ENCODE measurements around the gene TPRN. TPM values are rescaled to one million over a fixed set of nuclear protein-coding genes. Genes with fewer than 3 reads are reported as not detected.

Gene TPRN
- total and polyA plus RNA-seq, 4 donors, result 6.7 to 30.8 (median 17.0) TPM

- peaks cover 39% of the 10 kb centered on the region for H3K36me3 ChIP-seq (ENCODE audit: control insufficient read depth, insufficient read depth, low read length)
- H3K27ac ChIP-seq (ENCODE audit: low read depth, low read length), result no peak overlapping the region
- peaks cover 32% of the 10 kb centered on the region for H3K4me1 ChIP-seq (ENCODE audit: control insufficient read depth, insufficient read depth, low read length)
- 92% methylated on average over 6 of the region's 7 CpGs for WGBS (ENCODE audit: insufficient coverage)
- no peaks in the 10 kb centered on the region for H3K27me3 ChIP-seq (ENCODE audit: control insufficient read depth, insufficient read depth, low read length)
- no peak for DNase-seq (ENCODE audit: low read depth in 4 of 6, low spot score in 6 of 6)
- H3K4me3 ChIP-seq (ENCODE audit: low read depth, low read length), result no peak overlapping the region
- H3K9me3 ChIP-seq (ENCODE audit: control insufficient read depth, insufficient read depth, low read length), result no peaks in the 10 kb centered on the region
Measured at GRCh38 chr9:137206602-137207001, 6.1 kb upstream of the TPRN start.

GRCh38 chr9:137205126-137206069, 4.9 kb upstream of the TPRN start, which contains the start of the genes NDOR1 and TMEM203:
Gene NDOR1 (plus strand): TSS chr9:137205700. CDS start chr9:137205778, 78 bp downstream.
Gene TMEM203 (minus strand): TSS chr9:137205648. CDS start chr9:137205414, 234 bp downstream.
- H3K9me3 ChIP-seq (ENCODE audit: control insufficient read depth, insufficient read depth, low read length), result no peaks in the 10 kb centered on the region
- no peaks in the 10 kb centered on the region for H3K27me3 ChIP-seq (ENCODE audit: control insufficient read depth, insufficient read depth, low read length)
- H3K27ac ChIP-seq (ENCODE audit: low read depth, low read length), result no peak within 1 kb of the TSS
- H3K36me3 ChIP-seq (ENCODE audit: control insufficient read depth, insufficient read depth, low read length), result peaks cover 32% of the 10 kb centered on the region
- H3K4me1 ChIP-seq (ENCODE audit: control insufficient read depth, insufficient read depth, low read length), result peaks cover 40% of the 10 kb centered on the region
- WGBS (ENCODE audit: insufficient coverage), result under 1% methylated on average over 98 of the region's 98 CpGs
- DNase-seq (ENCODE audit: low read depth in 4 of 6, low spot score in 6 of 6), result peak in 5 of 6 donors; percentile 84 to 97 (median 87)
- peak within 1 kb of the TSS; percentile 76 for H3K4me3 ChIP-seq (ENCODE audit: low read depth, low read length)

- H3K27me3 ChIP-seq (ENCODE audit: control insufficient read depth, insufficient read depth, low read length), result no peaks in the 10 kb centered on the region
- peaks cover 26% of the 10 kb centered on the region for H3K36me3 ChIP-seq (ENCODE audit: control insufficient read depth, insufficient read depth, low read length)
- no peak overlapping the region for H3K27ac ChIP-seq (ENCODE audit: low read depth, low read length)
- peak overlapping the region; percentile 76 for H3K4me3 ChIP-seq (ENCODE audit: low read depth, low read length)
- DNase-seq (ENCODE audit: low read depth in 4 of 6, low spot score in 6 of 6), result no peak
- H3K4me1 ChIP-seq (ENCODE audit: control insufficient read depth, insufficient read depth, low read length), result peaks cover 40% of the 10 kb centered on the region
- no peaks in the 10 kb centered on the region for H3K9me3 ChIP-seq (ENCODE audit: control insufficient read depth, insufficient read depth, low read length)
- WGBS (ENCODE audit: insufficient coverage), result 18% methylated on average over 21 of the region's 21 CpGs
Measured at GRCh38 chr9:137204731-137205125, 4.2 kb upstream of the TPRN start.

GRCh38 chr9:137202966-137203365, 2.4 kb upstream of the TPRN start:
- 84% methylated on average over 8 of the region's 8 CpGs for WGBS (ENCODE audit: insufficient coverage)
- Histone ChIP-seq H3K27me3 (ENCODE audit: control insufficient read depth, insufficient read depth, low read length) (no peaks in the 10 kb centered on the region), H3K36me3 (ENCODE audit: control insufficient read depth, insufficient read depth, low read length) (peaks cover 27% of the 10 kb centered on the region), H3K4me3 (ENCODE audit: low read depth, low read length) (no peak overlapping the region), H3K9me3 (ENCODE audit: control insufficient read depth, insufficient read depth, low read length) (no peaks in the 10 kb centered on the region), H3K4me1 (ENCODE audit: control insufficient read depth, insufficient read depth, low read length) (peaks cover 58% of the 10 kb centered on the region), H3K27ac (ENCODE audit: low read depth, low read length) (no peak overlapping the region)
- DNase-seq (ENCODE audit: low read depth in 4 of 6, low spot score in 6 of 6), result no peak

GRCh38 chr9:137201205-137201868, 796 bp upstream of the TPRN start:
- Histone ChIP-seq H3K9me3 (ENCODE audit: control insufficient read depth, insufficient read depth, low read length) (no peaks in the 10 kb centered on the region), H3K27ac (ENCODE audit: low read depth, low read length) (peak overlapping the region; percentile 61), H3K4me1 (ENCODE audit: control insufficient read depth, insufficient read depth, low read length) (peaks cover 64% of the 10 kb centered on the region), H3K4me3 (ENCODE audit: low read depth, low read length) (peak overlapping the region; percentile 70), H3K36me3 (ENCODE audit: control insufficient read depth, insufficient read depth, low read length) (peaks cover 39% of the 10 kb centered on the region), H3K27me3 (ENCODE audit: control insufficient read depth, insufficient read depth, low read length) (no peaks in the 10 kb centered on the region)
- 12% methylated on average over 17 of the region's 23 CpGs for WGBS (ENCODE audit: insufficient coverage)
- DNase-seq (ENCODE audit: low read depth in 4 of 6, low spot score in 6 of 6), result no peak

- H3K27me3 ChIP-seq (ENCODE audit: control insufficient read depth, insufficient read depth, low read length), result no peaks in the 10 kb centered on the region
- peaks cover 55% of the 10 kb centered on the region for H3K36me3 ChIP-seq (ENCODE audit: control insufficient read depth, insufficient read depth, low read length)
- 23% methylated on average over 38 of the region's 51 CpGs for WGBS (ENCODE audit: insufficient coverage)
- H3K9me3 ChIP-seq (ENCODE audit: control insufficient read depth, insufficient read depth, low read length), result no peaks in the 10 kb centered on the region
- peak overlapping the region; percentile 24 for H3K4me3 ChIP-seq (ENCODE audit: low read depth, low read length)
- no peak overlapping the region for H3K27ac ChIP-seq (ENCODE audit: low read depth, low read length)
- DNase-seq (ENCODE audit: low read depth in 4 of 6, low spot score in 6 of 6), result no peak
- H3K4me1 ChIP-seq (ENCODE audit: control insufficient read depth, insufficient read depth, low read length), result peaks cover 64% of the 10 kb centered on the region
Measured at GRCh38 chr9:137199411-137200121, 975 bp downstream of the TPRN start.

- DNase-seq (ENCODE audit: low read depth in 4 of 6, low spot score in 6 of 6), result no peak
- Histone ChIP-seq H3K9me3 (ENCODE audit: control insufficient read depth, insufficient read depth, low read length) (no peaks in the 10 kb centered on the region), H3K27me3 (ENCODE audit: control insufficient read depth, insufficient read depth, low read length) (no peaks in the 10 kb centered on the region), H3K27ac (ENCODE audit: low read depth, low read length) (no peak overlapping the region), H3K4me3 (ENCODE audit: low read depth, low read length) (no peak overlapping the region), H3K36me3 (ENCODE audit: control insufficient read depth, insufficient read depth, low read length) (peaks cover 62% of the 10 kb centered on the region), H3K4me1 (ENCODE audit: control insufficient read depth, insufficient read depth, low read length) (peaks cover 61% of the 10 kb centered on the region)
- 82% methylated on average over 8 of the region's 11 CpGs for WGBS (ENCODE audit: insufficient coverage)
Measured at GRCh38 chr9:137198902-137199283, 1.6 kb downstream of the TPRN start.

- H3K27ac ChIP-seq (ENCODE audit: low read depth, low read length), result no peak overlapping the region
- no peaks in the 10 kb centered on the region for H3K27me3 ChIP-seq (ENCODE audit: control insufficient read depth, insufficient read depth, low read length)
- peaks cover 66% of the 10 kb centered on the region for H3K36me3 ChIP-seq (ENCODE audit: control insufficient read depth, insufficient read depth, low read length)
- no peaks in the 10 kb centered on the region for H3K9me3 ChIP-seq (ENCODE audit: control insufficient read depth, insufficient read depth, low read length)
- 83% methylated on average over 19 of the region's 19 CpGs for WGBS (ENCODE audit: insufficient coverage)
- H3K4me3 ChIP-seq (ENCODE audit: low read depth, low read length), result no peak overlapping the region
- DNase-seq (ENCODE audit: low read depth in 4 of 6, low spot score in 6 of 6), result no peak
- peaks cover 57% of the 10 kb centered on the region for H3K4me1 ChIP-seq (ENCODE audit: control insufficient read depth, insufficient read depth, low read length)
Measured at GRCh38 chr9:137198051-137198901, 2.3 kb downstream of the TPRN start.
